C4-2B (cell line): ENCODE measurements around the gene KCNJ8.
"Not testable (repeated sequence)": the region's sequence is repeated elsewhere in the genome, so short reads cannot be mapped to it uniquely, and the experiment has no call there.

ENCODE experiments used
- H3K27ac ChIP-seq: fragments of 450-650 bp; 2 replicates; pipeline ENCODE4 v1.5.1; 2017
- ZFX ChIP-seq: fragments of 450-650 bp; IDR thresholded peaks from 2 replicates; pipeline ENCODE4 v1.6.1; 2017
- TF ChIP-seq, protein P1 (sequence below): fragments of 450-650 bp; conservative IDR thresholded peaks from 2 replicates; pipeline ENCODE4 v1.5.1; 2017; ENCODE audit warnings: mild to moderate bottlenecking

KCNJ8 gene

DNA sequence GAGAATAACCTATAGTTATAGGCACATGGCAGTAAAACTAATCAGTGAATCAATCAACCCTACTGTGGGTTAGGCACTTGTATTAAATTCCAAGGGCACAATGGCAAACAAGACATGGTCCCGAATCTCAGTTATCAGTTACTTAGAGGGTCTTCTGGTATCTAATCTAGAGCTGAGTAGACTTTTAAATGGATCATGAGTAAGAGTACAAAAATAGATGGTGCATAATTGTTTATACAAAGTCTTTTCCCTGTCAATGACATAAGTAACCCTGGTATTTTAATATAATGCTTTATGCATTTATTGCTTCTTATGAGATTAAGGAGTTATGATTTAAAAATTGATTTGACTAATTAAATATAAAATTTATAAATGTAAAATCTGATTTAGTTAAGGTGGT, 23.0 kb upstream of the KCNJ8 start:
- TF ChIP-seq, protein P1, sequence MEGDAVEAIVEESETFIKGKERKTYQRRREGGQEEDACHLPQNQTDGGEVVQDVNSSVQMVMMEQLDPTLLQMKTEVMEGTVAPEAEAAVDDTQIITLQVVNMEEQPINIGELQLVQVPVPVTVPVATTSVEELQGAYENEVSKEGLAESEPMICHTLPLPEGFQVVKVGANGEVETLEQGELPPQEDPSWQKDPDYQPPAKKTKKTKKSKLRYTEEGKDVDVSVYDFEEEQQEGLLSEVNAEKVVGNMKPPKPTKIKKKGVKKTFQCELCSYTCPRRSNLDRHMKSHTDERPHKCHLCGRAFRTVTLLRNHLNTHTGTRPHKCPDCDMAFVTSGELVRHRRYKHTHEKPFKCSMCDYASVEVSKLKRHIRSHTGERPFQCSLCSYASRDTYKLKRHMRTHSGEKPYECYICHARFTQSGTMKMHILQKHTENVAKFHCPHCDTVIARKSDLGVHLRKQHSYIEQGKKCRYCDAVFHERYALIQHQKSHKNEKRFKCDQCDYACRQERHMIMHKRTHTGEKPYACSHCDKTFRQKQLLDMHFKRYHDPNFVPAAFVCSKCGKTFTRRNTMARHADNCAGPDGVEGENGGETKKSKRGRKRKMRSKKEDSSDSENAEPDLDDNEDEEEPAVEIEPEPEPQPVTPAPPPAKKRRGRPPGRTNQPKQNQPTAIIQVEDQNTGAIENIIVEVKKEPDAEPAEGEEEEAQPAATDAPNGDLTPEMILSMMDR = no peak
- no peak for TF ChIP-seq ZFX
- no peak overlapping the region for H3K27ac ChIP-seq

DNA sequence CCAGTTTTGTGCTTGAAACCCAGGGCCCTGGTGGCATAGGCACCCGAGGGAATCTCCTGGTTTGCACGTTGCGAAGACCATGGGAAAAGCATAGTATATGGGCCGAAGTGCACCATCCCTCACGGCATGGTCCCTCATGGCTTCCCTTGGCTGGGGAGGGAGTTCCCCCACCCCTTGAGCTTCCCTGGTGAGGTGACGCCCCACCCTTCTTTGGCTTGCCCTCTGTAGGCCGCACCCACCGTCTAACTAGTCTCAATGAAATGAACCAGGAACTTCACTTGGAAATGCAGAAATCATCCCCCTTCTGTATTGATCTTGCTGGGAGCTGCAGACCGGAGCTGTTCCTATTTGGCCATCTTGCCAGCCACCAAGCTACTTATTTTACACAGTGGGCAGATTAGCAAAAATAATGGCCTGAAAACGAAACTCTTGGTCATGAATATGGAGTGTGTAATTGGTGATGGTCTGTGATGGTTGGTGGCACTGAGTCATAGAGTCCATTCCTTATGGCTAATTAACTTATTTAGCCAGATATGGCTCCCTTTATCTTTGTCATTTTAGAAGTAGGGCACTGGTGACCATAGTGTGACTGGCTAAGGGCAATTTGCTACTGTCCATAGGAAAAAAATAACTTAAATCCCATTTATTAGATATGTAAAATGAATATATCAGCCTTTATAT, 21.3 kb upstream of the KCNJ8 start:
- no peak overlapping the region for H3K27ac ChIP-seq
- TF ChIP-seq ZFX = no peak
- TF ChIP-seq, protein P1 = no peak

DNA sequence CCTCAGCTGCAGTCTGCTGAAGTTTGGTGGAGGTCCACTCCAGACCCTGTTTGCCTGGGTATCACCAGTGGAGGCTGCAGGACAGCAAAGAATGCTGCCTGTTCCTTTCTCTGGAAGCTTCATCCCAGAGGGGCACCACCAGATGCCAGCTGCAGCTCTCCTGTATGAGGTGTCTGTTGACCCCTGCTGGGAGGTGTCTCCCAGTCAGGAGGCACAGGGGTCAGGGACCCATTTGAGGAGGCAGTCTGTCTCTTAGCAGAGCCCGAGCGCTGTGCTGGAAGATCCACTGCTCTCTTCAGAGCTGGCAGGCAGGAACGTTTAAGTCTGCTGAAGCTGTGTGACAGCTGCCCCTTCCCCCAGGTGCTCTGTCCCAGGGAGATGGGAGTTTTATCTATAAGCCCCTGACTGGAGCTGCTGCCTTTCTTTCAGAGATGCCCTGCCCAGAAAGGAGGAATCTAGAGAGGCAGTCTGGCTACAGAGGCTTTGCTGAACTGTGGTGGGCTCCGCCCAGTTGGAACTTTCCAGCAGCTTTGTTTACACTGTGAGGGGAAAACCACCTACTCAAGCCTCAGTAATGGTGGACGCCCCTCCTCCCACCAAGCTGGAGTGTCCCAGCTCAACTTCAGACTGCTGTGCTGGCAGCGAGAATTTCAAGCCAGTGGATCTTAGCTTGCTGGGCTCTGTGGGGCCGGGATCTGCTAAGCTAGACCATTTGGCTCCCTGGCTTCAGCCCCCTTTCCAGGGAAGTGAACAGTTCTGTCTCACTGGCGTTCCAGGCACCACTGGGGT, 20.5 kb upstream of the KCNJ8 start:
- not testable (repeated sequence) for H3K27ac ChIP-seq

DNA sequence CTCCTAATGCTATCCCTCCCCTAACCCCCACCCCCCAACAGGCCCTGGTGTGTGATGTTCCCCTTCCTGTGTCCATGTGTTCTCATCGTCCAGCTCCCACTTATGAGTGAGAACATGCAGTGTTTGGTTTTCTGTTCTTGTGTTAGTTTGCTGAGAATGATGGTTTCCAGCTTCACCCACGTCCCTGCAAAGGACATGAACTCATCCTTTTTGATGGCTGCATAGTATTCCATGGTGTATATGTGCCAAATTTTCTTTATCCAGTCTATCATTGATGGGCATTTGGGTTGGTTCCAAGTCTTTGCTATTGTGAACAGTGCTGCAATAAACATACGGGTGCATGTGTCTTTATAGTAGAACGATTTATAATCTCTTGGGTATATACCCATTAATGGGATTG, 15.2 kb upstream of the KCNJ8 start:
- not testable (repeated sequence) for H3K27ac ChIP-seq

DNA sequence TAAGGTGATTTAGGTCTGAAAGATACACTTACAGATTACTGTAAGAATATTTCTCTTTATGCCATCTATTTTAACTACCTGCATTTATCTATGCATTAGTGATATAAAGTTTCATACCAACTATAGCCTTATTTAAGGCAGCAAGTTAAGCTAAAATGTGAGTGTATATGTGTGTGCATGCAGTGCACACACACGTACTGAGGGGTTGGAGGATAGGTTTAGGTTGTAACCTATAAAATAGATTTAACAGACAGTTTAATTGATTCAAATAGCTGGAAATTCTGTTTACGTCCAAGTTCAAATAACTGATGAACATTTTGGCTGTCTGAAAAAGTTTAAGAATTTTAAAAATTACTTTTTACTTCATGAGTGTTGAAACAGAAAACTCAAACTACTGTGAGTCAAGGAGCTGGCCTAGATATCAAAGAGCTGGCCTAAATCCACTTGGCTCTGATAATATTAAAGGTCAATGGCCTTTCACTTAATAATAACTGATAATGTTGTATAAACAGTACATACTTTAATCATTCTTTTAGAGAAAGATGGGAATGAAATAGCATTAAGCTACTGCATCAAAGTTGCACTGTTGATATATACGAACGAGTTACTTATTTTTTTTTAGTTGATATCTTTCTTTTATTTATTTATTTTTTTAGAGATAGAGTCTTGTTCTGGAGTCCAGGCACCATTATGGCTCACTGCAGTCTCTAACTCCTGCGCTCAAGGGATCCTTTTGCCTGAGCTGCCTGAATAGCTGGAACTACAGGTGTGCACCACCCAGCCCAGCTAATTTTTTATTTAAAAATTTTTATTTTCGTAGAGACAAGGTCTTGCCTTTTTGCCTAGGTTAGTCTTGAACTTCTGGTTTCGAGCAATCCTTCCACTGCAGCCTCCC, 13.8 kb upstream of the KCNJ8 start:
- TF ChIP-seq, protein P1 = no peak
- TF ChIP-seq ZFX = no peak
- H3K27ac ChIP-seq = no peak overlapping the region

DNA sequence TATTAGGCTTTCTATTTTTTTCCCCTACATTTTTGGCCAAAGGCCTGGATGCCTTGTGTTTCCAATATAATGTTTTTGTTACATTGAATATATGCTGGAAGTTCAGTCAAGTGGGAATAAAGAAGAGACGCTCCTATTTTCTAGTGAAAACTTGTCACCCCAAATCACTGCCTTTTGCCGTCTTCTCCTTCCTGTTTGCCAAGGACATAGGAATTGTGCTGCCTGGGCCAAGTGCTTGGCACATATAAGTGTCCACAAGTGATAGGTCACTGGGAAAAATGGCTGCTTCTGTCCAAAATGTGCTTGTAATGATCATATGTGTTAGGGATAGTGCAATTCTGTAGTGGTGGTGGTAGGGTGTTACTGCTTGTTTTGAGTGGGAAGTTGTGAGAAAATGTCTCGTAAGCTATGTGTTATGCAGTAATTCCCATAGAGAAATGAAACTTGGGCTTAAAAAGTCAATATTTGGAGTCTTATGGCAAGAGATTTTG, 11.6 kb upstream of the KCNJ8 start:
- no peak overlapping the region for H3K27ac ChIP-seq
- no peak for TF ChIP-seq ZFX
- TF ChIP-seq, protein P1 = no peak

DNA sequence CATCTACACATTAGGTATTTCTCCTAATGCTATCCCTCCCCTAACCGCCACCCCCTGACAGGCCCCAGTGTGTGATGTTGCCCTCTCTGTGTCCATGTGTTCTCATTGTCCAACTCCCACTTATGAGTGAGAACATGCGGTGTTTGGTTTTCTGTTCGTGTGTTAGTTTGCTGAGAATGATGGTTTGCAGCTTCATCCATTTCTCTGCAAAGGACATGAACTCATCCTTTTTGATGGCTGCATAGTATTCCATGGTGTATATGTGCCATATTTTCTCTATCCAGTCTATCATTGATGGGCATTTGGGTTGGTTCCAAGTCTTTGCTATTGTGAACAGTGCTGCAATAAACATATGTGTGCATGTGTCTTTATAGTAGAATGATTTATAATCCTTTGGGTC, 8.2 kb upstream of the KCNJ8 start:
- H3K27ac ChIP-seq = not testable (repeated sequence)

DNA sequence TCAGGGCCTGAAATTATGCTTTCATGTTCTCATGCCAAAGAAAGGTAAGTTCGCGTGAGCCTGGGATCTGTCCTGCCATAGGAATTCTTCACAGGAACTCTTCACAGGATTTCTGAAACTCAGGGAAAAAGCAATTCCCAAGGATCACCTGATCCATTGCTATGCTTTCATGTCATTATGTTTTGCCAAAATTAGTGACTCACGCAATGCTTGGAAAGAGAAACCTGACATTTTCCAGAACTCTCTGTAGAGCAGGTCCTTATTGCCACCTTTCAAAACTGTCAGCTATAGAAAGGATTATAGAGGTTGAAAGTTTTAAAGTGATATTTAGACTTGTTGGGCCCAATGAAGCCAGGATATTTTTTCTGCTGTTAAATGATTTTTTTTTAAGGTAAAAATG, 6.3 kb upstream of the KCNJ8 start:
- TF ChIP-seq ZFX = no peak
- TF ChIP-seq, protein P1 = no peak
- H3K27ac ChIP-seq = no peak overlapping the region
